Hindlimb muscle (tissue), 1 donor: ENCODE data around the gene PIK3R3. TPM values are rescaled to one million over a fixed set of nuclear protein-coding genes. Genes with fewer than 3 reads are reported as not detected.

ENCODE experiments used
- DNase-seq: peaks from one replicate; pipeline ENCODE4 v3.0.0-alpha.2; 2013
- polyA plus RNA-seq: library from polyadenylated mRNA; unstranded; fragments of 120-200 nt; gene quantifications from one replicate; pipeline ENCODE4 v1.2.1, GENCODE V29; 2013; ENCODE audit not compliant: insufficient read length

The PIK3R3 gene
- polyA plus RNA-seq, 1 donor = 12.8 TPM

DNA sequence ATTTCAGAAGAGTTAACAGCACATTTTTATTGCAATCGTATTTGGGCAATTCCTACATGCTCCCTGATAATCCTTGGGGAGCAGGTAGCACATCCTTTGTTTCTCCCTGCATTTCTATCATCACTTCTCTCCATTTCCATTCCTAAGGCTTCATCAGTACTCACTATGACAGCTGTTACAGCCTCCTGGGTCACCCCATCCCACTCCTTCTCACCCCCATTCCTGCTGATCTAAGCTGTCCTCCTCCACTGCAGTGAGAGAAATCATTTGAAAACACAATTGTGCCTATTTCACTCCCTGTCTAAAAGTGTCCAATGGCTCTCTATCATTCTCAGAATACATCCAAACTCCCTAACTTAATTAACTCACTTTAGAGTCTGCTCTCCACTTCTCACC, 25.5 kb upstream of the PIK3R3 start:
- DNase-seq = no peak

DNA sequence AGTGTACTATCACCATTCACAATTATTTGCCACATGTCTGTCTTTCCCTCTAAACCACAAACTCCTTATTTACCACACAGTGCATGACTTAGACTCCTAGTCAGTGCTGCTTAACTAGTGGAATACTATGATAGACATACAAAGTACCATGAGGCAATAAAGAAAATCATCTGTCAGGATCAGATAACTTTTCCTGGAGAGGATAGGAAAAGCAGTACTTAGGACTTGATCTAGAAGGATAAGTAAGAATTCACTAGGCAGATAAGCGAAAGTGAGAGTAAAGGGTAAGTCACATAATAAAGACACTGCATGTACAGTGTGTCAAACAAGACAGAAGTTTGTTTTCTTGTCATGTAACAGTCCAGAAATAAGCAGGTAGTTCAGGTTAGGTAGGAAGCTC, 21.3 kb upstream of the PIK3R3 start:
- DNase-seq = no peak

DNA sequence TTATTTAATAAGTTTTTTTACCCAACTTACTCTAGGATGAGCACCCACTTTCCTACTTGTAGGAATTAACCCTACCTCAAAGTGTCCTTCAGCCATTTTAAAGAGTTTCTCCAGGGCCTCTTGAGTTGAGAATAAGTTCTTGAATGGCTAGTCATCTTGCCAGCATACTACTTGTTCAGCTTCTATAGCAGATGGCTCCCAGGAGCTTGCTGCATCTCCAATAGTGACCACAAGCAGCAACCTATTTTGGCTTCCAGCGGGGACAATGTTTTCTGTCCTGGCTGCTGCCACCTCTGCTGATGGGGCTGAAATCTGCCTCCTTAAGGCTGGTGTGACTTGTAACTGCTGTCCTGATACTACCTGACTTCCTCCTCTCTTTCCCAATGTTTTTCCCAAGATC, 20.8 kb upstream of the PIK3R3 start:
- no peak for DNase-seq

DNA sequence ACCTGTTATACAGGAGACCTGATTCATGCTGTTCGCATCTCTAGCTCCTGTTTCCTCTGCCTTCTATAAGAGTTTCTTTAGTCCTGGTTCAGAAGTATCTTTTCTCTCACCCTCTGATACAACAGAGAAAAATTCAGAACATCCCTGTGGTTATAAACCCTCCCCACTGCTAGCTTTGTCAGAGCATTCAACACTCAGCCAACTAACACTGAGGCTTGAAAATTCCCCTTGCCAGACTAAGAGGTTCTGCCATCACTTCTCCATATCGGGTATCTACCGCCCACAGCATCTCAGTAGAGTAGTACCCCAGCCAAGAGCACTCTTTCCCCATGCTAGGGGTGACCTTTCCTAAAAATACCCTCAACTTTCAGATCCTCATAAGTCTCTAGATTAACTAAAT, 19.6 kb upstream of the PIK3R3 start:
- DNase-seq = no peak

DNA sequence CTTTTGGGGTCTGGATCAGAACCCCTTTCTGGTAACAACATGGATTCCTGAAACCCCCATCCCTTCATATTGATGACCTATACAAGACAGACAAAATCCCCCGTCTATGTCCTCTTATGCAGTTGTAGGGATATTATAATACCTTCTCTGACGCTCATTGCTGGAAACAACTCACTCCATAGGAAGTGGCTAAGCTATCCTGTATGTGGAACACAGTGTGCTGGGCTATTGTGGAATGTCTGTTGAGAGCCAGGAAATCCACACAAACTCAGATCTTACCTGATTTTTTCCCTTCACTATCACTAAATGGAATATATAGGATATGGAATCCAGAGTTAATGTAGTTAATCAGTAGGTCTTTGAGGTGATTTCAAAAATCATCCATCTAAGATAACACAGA, 17.7 kb upstream of the PIK3R3 start:
- no peak for DNase-seq

DNA sequence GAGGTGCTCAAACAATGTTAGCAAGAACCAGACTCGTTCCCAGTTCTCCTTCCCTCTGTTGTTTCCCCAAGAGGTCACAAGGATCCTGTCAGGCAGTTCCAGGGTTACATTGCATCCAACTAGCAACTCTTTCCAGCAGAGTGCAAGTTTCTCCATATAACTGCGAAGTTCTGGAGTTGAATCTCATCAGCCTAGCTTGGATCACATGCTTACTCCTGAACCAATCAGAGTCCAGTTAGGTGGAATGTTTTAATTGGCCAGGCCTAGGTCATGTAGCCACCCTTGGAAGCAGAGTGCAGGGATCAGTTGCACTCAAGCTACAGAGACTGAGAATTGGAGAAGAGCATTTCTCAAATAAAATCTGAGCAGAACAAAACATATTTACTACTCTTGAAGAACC, 15.9 kb upstream of the PIK3R3 start:
- no peak for DNase-seq

DNA sequence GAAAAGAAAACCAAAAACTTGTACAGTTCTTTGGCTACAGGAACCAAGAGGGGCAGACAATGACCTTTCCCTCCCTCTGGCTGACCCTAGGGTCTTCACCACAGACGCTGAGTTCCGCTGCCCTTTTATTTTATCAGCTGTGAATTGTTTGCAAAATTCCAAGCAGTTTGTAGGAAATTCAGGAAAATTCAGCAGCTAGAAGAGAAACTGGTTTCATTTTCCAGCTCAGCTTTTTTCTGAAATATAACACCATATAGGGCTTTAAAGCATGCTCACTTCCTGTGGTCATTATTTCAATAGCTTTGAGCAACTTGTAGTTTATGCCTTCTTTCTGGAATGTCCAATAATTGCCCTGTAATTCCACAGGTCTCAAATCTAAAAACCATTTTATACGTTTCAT, 5.5 kb upstream of the PIK3R3 start:
- DNase-seq = no peak

DNA sequence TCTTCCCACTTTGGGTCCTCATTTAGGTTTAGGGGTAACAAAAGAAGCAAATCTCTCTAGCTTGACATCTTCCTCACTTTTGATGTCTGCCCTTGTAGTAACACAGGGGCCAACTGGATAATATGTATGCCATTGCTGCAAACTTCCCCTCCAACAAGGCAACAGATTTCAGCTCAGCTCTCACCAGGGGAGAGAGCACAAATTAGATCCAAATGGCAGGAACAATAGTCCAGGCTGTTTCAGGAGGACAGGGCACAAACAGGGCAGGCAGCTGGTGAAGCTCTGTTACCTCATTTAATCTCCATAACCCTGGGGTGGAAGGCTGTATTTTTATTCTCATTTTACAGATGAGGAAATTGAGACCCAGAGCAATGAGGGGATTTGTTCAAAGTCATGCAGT, 4.3 kb upstream of the PIK3R3 start:
- DNase-seq = no peak

DNA sequence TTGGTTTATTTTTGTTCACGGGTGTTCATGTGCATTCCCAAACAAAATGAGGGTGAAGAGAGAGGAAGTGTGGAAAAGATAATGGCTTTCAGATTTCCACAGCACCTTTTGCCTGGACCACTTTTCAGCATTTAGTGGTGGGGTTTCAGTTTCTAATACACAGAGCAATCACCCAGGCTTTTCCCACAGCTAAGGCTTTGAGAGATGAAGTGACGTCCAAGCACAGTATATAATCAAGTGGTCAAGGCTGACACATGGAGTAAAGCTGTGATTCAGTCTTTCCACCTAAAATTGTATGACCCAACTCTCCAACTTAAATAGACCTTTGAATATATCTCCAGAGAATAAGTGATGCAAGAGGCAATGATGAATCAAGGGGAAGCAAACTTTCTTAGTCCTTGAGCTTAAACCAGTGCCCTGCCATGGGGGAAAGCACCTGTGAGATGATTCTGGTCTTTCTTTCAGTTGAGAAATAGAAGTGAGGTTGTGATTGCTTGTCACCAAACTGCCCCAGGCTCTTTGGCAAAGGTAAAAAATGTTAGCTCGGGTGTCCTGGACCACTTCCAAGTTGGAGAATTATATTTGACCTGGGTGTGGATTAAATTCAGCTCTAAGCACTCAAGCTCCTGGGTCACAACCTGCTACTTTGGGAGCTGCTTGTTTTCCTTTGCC, 2.4 kb upstream of the PIK3R3 start:
- DNase-seq = no peak

DNA sequence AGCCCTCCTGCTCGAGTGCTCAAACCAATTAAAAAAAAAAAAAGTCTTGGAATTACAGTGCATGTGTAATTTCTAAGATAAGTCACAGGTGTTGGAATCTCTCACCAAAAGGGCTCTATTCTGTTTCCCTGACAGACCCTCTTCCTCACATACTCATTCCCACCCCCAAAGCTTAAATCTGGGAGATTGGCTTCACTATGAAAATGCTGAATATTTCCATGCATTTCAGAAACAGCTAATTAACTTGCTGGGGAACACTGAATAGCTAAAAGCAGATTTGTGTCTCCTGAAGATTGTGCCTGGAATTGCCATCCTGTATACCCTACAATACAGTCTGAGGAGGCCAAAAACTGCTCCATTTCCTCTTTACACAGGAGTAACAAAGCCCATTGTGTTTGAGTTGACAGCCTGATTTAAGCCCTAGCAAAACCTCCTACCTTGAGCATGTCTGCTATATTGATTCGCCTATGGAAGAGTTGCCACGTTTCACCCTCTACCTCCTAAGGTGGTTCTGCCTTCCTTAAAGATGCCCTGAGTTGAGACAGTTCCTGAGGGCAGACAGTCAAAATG, 1.4 kb upstream of the PIK3R3 start:
- no peak for DNase-seq

DNA sequence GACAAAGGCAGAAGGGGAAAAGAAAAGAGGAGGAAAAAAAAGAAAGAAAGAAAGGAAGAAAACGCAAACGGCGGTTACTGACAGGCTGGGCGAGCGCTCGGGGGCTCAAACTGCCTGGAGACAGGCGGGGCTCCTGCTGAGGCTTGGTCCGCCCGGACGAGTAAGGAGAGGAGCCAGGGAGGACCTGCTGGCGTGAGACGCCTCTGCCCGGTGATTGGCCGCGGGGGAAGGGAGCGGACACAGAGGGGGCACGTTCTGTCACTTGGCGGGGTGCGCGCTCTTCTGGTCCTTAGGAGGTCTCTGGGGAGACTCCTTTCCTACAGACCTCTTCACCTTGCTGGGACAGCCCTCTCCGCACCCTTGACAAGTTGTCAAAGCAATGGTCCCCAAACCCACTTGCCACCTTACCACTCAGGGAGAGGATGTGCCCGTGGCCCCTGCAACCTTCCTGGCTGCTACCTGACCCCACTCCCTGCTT, 791 bp upstream of the PIK3R3 start:
- no peak for DNase-seq

DNA sequence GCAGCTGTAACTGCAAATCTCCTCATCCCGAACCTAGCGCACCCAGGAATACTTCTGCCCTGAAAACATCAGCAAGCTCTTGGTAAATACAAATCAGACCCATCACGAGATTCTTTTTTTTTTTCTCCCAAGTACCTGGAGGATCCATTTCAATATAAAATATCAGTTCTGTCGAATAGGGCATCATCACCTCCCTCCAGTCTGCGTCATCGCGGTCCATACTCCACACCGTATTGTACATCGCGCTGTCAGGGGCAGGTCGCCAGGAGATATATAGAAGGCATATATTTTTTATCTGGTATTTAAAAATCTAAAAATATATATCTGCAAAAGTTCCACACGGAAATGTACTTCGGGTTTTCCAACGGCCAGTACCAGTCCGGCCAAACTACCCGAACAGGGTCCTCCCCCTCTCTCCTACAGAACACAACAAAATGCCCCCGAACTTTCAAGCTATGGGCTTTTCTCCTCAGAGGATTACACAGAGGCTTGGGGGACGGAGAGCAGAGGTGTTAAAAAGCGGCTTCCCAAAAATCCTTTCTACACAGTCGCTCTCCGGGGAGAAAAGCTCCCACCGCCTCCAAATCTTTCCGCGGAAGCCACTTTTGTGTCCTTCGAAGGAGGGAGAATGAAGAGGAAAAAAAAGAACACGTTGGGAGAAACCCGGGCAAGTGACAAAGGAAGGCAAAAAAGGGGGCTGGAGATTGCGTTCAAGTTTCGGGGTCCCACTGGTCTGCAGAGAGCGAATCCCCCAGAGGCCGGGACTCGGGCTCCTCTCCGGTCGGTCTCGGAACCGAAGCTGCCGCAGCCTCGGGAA, 509 bp downstream of the PIK3R3 start:
- no peak for DNase-seq

DNA sequence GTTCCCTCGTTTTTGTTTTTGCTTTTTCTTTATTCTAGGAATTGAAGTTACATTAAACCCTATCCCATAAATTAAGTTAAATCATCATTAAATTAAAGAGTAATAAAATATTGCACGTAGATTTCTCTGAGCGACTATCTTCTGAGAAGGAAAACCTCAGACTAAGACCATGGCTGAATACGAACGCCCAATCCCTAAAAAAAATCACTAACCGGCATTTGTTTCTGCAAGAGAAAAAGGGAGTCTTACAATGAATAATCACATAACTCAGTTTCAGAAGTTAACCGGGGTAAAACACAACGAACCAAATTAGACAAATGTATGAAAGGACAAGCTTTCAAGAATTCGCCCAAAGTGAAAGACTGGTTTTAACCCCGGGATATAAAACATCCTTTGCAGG, 1.3 kb downstream of the PIK3R3 start:
- no peak for DNase-seq

DNA sequence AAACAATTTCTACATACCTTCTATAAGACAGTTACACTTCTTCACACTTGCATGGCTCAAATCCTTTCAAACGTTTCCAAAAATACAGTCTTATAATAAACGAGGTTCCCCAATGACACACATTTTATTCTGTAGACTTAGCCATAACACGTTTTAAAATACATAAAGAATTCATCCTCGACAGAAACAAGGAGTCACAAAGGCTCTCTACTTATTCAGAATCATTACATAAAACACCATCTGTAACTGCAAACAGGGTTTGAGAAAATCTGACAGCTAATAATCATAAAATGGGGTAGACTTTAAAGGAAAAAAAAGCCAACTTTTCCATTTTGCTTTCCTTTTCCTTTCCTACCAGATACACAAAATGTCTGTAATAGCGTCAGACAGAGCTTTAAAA, 1.8 kb downstream of the PIK3R3 start:
- DNase-seq = no peak

DNA sequence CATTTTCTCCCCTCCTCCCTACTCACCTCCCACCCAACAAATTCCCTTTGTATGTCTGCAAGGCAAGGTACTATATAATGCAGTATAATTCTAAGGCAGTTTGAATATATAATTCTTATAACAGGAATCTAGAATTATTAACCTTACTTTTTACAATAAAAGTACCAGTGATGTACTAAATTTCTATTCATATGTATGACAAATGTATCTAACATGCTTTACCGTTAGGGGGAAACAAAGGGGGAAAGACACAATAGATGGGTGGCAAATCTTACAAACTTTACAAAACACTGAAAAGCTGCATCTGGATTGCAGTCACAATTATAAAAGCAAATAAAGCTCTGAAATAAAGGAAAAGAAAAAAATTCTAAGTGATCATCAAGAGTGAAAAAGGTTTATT, 2.3 kb downstream of the PIK3R3 start:
- DNase-seq = no peak

DNA sequence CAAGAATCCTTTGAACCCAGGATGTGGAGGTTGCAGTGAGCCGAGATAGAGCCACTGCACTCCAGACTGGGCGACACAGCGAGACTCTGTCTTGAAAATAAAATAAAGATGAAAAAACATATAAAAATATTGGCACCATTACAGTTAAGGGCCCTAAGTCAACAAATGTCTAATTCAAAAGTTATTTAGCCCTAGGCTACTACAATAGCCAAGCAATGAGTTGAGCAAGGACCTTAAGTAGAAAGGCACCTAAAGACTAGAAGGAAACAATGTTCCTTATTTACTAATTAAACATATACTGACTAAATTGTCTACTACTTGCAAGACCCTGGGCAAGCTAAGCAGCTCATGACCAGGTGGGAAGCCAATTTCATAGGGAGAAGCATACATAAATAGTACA, 4.1 kb downstream of the PIK3R3 start:
- DNase-seq = no peak

DNA sequence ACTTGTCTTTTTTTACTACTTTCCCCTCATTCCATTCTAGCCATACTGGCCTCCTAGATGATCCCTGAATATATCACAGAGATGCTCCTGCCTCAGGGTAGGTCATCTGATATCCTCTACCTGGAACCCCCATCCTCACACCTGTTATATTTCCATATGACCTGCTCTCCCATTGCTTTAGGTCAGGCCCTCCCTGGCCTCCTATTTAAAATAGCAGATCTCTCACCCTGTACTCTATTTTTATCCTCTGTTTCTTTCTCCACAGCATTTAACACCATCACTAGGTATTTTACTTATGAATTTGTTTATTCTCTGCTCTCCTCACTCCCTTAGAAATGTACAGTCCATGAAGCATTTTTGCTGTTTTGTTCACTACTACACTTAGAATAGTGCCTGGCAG, 13.6 kb downstream of the PIK3R3 start:
- no peak for DNase-seq

DNA sequence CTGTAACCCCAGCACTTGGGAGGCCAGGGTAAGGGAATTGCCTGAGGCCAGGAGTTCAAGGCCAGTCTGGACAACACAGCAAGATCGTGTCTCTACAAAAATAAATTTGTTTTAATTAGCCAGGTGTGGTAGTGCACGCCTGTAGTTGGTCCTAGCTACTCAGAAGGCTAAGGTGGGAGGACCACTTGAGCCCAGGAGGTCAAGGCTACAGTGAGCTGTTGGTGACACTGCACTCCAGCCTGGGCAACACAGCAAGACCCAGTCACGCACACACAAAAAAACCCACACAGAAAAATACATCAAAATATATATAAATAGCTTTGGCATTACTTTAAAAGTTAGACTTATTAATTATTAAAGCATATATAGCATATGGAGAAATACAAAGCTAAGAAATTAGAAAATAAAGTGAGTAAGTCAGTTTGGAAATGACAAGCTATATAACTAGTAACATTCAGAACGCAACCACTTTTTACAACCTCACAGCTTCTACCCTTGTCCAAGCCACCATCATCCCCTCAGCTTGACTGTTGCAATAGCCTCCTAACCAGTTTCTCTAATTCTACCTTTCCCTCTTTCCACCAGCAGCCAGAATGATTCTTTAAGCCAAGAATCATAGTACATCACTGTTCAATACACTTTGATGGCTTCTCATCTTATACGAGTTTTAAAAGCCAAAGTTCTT, 14.5 kb downstream of the PIK3R3 start:
- DNase-seq = no peak

DNA sequence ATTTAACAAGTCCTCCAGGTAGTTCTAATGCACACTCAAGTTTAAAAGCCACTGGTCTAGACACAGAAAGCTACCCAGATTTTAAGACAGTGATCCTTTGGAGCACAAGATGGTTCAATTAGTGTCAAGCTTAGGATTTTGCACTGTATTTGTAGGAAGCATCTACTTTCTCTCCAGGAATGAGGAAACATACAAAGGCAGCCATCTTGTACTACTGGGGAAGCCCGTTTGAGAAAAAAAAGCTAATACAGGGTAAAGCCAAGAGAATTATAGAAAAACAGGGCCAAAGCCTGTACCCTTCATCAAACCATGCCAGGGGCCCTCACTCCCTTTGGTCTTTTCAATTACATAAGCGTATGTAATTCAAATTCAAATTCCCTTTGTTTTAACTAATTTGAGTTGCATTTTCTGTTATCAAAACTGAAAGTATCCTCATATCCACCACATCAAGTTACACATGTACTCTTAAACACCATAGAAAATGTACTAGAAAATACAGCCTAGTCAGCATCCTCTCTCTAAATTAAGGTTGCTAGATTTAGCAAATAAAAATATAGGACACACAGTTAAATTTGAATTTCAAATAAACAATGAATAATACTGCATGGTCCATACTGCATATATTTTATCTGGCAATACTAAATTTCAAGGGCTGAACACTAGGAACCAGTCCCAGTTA, 17.4 kb downstream of the PIK3R3 start:
- DNase-seq = no peak

DNA sequence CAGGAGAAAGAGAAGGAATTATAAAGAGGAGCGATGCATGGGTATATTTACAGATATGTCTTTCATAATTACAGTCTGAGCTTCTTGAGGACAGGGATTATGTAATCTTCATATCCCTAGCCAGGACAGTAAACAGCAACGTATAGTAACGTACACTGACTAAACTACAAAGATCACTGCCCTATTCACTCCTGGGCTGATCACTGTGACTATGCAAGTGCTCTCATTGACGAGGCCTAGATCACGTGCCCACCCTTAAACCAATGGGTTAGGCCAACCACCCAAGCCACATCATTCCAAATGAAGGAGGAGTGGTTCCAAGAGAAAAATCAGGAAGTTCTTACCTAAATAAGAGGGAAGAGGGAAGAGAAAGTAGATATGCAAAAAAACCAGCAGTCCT, 18.5 kb downstream of the PIK3R3 start:
- no peak for DNase-seq

DNA sequence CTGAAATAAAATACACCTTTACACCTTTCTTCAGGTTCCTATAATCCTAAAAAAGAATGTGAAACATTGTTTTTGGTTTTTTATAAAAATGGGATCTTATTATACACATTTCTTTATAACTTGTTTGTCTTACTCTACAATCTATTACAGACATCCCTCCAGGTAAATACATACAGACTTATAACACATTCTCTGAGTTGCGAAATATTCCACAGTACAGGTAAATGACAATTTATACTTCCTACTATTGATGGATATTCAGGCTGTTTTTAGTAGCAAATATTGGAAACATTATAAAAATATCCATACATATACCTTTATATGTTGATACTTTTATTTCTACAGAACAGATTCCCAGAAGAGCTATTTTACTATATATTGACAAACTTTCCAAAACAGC, 20.3 kb downstream of the PIK3R3 start:
- no peak for DNase-seq

DNA sequence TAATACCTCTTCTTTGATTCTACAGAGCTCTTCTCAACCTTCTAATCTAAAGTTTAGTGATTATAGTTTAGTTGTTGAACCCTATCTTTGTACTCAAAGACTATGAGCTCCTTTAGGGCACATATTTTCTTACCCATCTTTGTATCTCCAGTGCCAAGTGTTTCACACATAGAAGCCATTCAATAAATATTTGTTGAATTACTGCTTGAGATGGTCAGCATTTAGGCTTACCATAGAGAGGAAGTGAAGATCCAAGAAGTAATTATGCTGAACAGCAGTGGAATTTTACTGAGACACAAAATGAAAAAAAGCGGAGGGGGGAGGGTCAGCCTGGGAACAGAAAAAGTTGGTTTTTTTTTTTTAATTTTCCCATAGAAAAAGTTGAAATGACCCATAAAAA, 21.9 kb downstream of the PIK3R3 start:
- DNase-seq = no peak
